HCT116 (cell line): ENCODE measurements around the gene DOCK11.

Source experiments
- ELF1 ChIP-seq: IDR thresholded peaks from 2 replicates; pipeline ENCODE4 v1.6.1; 2012; ENCODE audit warnings: low read depth, borderline replicate concordance
- EZH2 ChIP-seq: fragments of 200-600 bp; sonication (generic); IDR thresholded peaks from 2 replicates; pipeline ENCODE4 v1.6.1; 2017; ENCODE audit warnings: antibody characterized with exemption, mixed run types
- JUND ChIP-seq: IDR thresholded peaks from 2 replicates; pipeline ENCODE4 v1.6.1; 2012
- POLR2A ChIP-seq: IDR thresholded peaks from 2 replicates; pipeline ENCODE4 v1.7.0; 2011; ENCODE audit warnings: borderline replicate concordance; ENCODE audit not compliant: insufficient read depth, insufficient read length; ENCODE audit errors: extremely low read depth
- POLR2AphosphoS5 ChIP-seq: IDR thresholded peaks from 2 replicates; pipeline ENCODE4 v1.6.1; 2011; ENCODE audit warnings: mild to moderate bottlenecking, low read depth, low read length, moderate library complexity
- TCF7L2 ChIP-seq: IDR thresholded peaks from 2 replicates; pipeline ENCODE4 v1.7.0; 2011; ENCODE audit warnings: borderline replicate concordance, inconsistent platforms; ENCODE audit not compliant: insufficient read depth, insufficient read length; ENCODE audit errors: extremely low read depth
- YY1 ChIP-seq: IDR thresholded peaks from 2 replicates; pipeline ENCODE4 v1.6.1; 2011; ENCODE audit warnings: low read length, low read depth, moderate library complexity, mild to moderate bottlenecking; ENCODE audit not compliant: insufficient replicate concordance; ENCODE audit errors: extremely low read depth
- TF ChIP-seq, protein P1 (sequence below), 3 experiments: fragments of 200-600 bp in 1 of 3; sonication (generic) in 1 of 3; IDR thresholded peaks in 2 of 3; conservative IDR thresholded peaks in 1 of 3; 2 replicates each; pipeline ENCODE4 v1.5.1; 2012 to 2017; ENCODE audit warnings: low read depth in 2 of 3, low read length in 2 of 3, antibody characterized with exemption in 1 of 3, borderline replicate concordance in 1 of 3, control low read depth in 1 of 3, mild to moderate bottlenecking in 1 of 3, mixed read lengths in 1 of 3, mixed run types in 1 of 3, moderate library complexity in 1 of 3; ENCODE audit not compliant: insufficient read depth in 1 of 3

DNA sequence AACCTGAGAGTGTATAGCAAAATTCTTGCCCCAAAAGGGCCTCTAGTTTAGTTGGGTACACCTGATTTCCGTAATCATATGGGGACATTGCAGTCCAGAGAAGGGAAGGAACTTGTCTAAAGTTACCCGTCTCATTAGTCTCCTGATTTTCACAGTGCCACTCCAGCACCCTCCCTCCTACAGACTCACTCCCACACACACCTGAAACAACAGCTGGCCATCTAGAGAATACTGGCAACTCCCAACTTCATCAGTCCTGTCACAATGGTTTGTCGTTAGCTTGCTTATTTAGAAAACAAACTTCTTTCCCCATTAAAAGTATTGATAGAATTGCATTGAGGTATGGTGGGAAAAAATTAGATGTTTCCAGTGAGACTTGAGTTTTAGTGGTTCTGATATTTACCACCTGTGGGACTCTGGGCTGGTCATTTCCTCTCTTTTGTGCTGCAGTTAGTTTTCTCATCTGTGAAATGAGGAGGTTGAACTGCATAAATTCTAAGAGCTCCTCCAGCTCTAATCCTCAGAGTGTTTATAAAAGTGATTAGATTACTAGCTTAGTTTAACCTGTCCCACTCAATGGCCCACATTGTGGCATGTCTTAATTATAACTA is 233.5 kb downstream of the DOCK11 start:
- TF ChIP-seq, protein P1, sequence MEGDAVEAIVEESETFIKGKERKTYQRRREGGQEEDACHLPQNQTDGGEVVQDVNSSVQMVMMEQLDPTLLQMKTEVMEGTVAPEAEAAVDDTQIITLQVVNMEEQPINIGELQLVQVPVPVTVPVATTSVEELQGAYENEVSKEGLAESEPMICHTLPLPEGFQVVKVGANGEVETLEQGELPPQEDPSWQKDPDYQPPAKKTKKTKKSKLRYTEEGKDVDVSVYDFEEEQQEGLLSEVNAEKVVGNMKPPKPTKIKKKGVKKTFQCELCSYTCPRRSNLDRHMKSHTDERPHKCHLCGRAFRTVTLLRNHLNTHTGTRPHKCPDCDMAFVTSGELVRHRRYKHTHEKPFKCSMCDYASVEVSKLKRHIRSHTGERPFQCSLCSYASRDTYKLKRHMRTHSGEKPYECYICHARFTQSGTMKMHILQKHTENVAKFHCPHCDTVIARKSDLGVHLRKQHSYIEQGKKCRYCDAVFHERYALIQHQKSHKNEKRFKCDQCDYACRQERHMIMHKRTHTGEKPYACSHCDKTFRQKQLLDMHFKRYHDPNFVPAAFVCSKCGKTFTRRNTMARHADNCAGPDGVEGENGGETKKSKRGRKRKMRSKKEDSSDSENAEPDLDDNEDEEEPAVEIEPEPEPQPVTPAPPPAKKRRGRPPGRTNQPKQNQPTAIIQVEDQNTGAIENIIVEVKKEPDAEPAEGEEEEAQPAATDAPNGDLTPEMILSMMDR (IDR thresholded peaks at IDR 0.05 in 2 of 3, conservative IDR thresholded peaks at IDR 0.05 in 1 of 3; ENCODE audit: borderline replicate concordance in 1 of 3, insufficient read depth in 1 of 3, low read depth in 2 of 3, low read length in 2 of 3): no peak
- TF ChIP-seq EZH2 (no peak), YY1 (no peak), POLR2A (no peak), POLR2AphosphoS5 (no peak), ELF1 (no peak), JUND (no peak), TCF7L2 (no peak)
